22Rv1 (cell line): ENCODE data around the gene KAT7.

Experiments used
- ZFX ChIP-seq: fragments of 450-650 bp; IDR thresholded peaks from 2 replicates; pipeline ENCODE4 v1.6.1; 2017; ENCODE audit warnings: antibody characterized with exemption, borderline replicate concordance
- TF ChIP-seq, protein P1 (sequence below): fragments of 450-650 bp; IDR thresholded peaks from 2 replicates; pipeline ENCODE4 v1.5.1; 2017; ENCODE audit warnings: mild to moderate bottlenecking

DNA sequence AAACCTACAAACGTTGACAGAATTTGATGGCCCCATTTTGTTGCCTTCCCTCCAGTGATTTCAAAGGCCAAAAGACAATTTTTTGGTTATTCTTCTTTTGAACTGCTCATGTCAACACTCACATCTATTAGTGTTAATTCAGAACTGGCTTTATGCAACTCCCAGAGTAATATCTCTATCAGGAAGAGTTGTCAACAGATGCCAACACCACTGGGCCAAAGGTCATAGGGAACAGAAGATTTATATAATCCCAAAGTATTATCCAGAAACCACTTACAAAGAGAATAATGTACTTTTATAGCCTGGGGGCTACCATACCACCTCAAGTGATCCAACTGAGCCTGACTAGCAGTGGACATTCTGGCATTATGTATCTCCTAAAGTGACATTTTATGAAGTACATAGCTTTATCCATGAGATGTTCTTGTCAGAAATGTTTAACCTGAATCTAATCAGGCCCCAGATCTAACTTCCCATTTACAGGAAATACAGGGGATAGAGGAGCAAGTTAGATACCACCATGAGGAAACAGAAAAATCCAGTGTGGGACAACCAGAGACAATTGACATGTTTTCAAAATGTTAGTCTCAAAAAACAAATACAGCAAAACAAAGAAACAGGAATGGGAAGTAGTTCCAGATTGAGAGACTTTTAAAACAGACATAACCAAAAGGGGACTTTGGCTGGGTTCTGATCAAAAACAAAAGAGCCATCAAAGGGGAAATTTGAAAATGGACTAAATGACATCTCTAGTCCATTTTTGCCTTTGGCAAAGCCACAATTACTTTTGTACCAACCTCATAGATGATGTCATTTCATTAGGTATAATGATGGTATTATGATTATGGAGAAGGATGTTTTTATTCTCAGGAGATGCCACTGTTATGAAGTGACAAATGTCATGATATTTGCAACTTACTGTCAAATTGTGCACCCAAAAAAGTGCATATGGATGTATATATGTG, 43.0 kb upstream of the KAT7 start:
- TF ChIP-seq, protein P1, sequence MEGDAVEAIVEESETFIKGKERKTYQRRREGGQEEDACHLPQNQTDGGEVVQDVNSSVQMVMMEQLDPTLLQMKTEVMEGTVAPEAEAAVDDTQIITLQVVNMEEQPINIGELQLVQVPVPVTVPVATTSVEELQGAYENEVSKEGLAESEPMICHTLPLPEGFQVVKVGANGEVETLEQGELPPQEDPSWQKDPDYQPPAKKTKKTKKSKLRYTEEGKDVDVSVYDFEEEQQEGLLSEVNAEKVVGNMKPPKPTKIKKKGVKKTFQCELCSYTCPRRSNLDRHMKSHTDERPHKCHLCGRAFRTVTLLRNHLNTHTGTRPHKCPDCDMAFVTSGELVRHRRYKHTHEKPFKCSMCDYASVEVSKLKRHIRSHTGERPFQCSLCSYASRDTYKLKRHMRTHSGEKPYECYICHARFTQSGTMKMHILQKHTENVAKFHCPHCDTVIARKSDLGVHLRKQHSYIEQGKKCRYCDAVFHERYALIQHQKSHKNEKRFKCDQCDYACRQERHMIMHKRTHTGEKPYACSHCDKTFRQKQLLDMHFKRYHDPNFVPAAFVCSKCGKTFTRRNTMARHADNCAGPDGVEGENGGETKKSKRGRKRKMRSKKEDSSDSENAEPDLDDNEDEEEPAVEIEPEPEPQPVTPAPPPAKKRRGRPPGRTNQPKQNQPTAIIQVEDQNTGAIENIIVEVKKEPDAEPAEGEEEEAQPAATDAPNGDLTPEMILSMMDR, result no peak
- no peak for TF ChIP-seq ZFX
